K562 (cell line): ENCODE results near the gene SAMD4A. TPM values are rescaled to one million over a fixed set of nuclear protein-coding genes. Genes with fewer than 3 reads are reported as not detected.

Experiments
- ATAC-seq: fragments of 200-7000 bp; cut with Tn5 transposase; 3 replicates; pipeline ENCODE4 v1.9.1; 2020; ENCODE audit warnings: moderate library complexity
- BruUV-seq: library from RNA; stranded (reverse); fragments of 400-500 nt; replicated peaks from 2 replicates; lab custom pipeline; 2021; lab: Mats Ljungman, UMichigan
- CTCF ChIA-PET: fragments of 300-600 bp; formaldehyde crosslinking; extraction: SDS; loops from one replicate; lab custom pipeline; 2021; ENCODE audit warnings: low intra/inter-chr PET ratio; lab: Yijun Ruan, JAX
- POLR2A ChIA-PET: fragments of 300-600, 350-650 bp; sonication (Branson Sonifier 250); formaldehyde crosslinking; extraction: SDS; loops from one replicate; lab custom pipeline; 2021; ENCODE audit warnings: antibody characterized with exemption, inconsistent platforms; lab: Yijun Ruan, JAX
- DNase-seq, 4 experiments: peaks; one replicate each; pipeline versions ENCODE4 v3.0.0 to v3.0.0-alpha.2; 2011 to 2018; ENCODE audit warnings: low spot score in 3 of 4, mixed read lengths in 3 of 4; ENCODE audit errors: extremely low read depth in 1 of 4
- FAIRE-seq: peaks from 2 replicates; lab custom pipeline; 2011; peaks lifted over from hg19 to GRCh38; lab: Jason Lieb, UNC
- H2AFZ ChIP-seq: 2 replicates; pipeline ENCODE4 v1.6.0; 2011; ENCODE audit warnings: low read depth, low read length, control low read depth, inconsistent platforms
- H3K27ac ChIP-seq: fragments of 200-600 bp; 3 replicates; pipeline ENCODE4 v1.8.0; 2011; ENCODE audit warnings: low read depth, mild to moderate bottlenecking, control low read depth, inconsistent platforms, low read length, moderate library complexity, mixed read lengths; ENCODE audit errors: extremely low read depth
- H3K27me3 ChIP-seq, 2 experiments: fragments of 300-600 bp in 1 of 2; 2 replicates in 1 of 2; 3 replicates in 1 of 2; pipeline versions ENCODE4 v1.6.0 to v1.8.0; 2011; ENCODE audit warnings: inconsistent platforms in 2 of 2, low read length in 2 of 2, mild to moderate bottlenecking in 1 of 2, mixed read lengths in 1 of 2, moderate library complexity in 1 of 2; ENCODE audit not compliant: control insufficient read depth in 2 of 2, insufficient read depth in 2 of 2
- H3K36me3 ChIP-seq: fragments of 300-600 bp; 3 replicates; pipeline ENCODE4 v1.8.0; 2011; ENCODE audit warnings: mild to moderate bottlenecking, low read length, inconsistent platforms; ENCODE audit not compliant: control insufficient read depth, insufficient read depth
- H3K4me1 ChIP-seq, 2 experiments: fragments of 200-600 bp in 1 of 2; replicated peaks in 1 of 2; 2 replicates in 1 of 2; 3 replicates in 1 of 2; pipeline versions ENCODE4 v1.5.1 to v1.8.0; 2011; ENCODE audit warnings: inconsistent platforms in 2 of 2, low read length in 2 of 2, mild to moderate bottlenecking in 1 of 2, mixed read lengths in 1 of 2, moderate library complexity in 1 of 2; ENCODE audit not compliant: control insufficient read depth in 2 of 2, insufficient read depth in 2 of 2
- H3K4me2 ChIP-seq: 2 replicates; pipeline ENCODE4 v1.6.1; 2011; ENCODE audit warnings: low read length, control low read depth, inconsistent platforms, mixed read lengths; ENCODE audit not compliant: insufficient read depth
- H3K4me3 ChIP-seq: fragments of 200-600 bp; sonication (generic), shearing (Covaris generic); 2 replicates; pipeline ENCODE4 v1.5.1; 2016; ENCODE audit warnings: control low read depth, inconsistent platforms
- H3K79me2 ChIP-seq: fragments of 200-600 bp; 3 replicates; pipeline ENCODE4 v1.8.0; 2011; ENCODE audit warnings: low read length, inconsistent platforms; ENCODE audit not compliant: control insufficient read depth, insufficient read depth
- H3K9ac ChIP-seq, 2 experiments: 2 replicates each; pipeline versions ENCODE4 v1.6.0 to v1.6.1; 2011; ENCODE audit warnings: low read depth in 2 of 2, low read length in 2 of 2, control low read depth in 1 of 2, inconsistent platforms in 1 of 2, mild to moderate bottlenecking in 1 of 2, mixed read lengths in 1 of 2; ENCODE audit not compliant: insufficient read depth in 1 of 2
- H3K9me1 ChIP-seq: one replicate; pipeline ENCODE4 v1.6.0; 2011; ENCODE audit warnings: inconsistent platforms, mild to moderate bottlenecking, low read length, moderate library complexity; ENCODE audit not compliant: control insufficient read depth, insufficient read depth
- H3K9me3 ChIP-seq: replicated peaks from 2 replicates; pipeline ENCODE4 v1.5.1; 2011; ENCODE audit warnings: low read depth, low read length, inconsistent platforms; ENCODE audit not compliant: control insufficient read depth, insufficient read depth
- H4K20me1 ChIP-seq: replicated peaks from 2 replicates; pipeline ENCODE4 v1.6.1; 2011; ENCODE audit warnings: low read length, inconsistent platforms, mixed read lengths; ENCODE audit not compliant: control insufficient read depth, insufficient read depth
- NR2C1 ChIP-seq, 2 experiments: fragments of 450-650 bp; IDR thresholded peaks; 2 replicates each; pipeline ENCODE4 v1.6.1; 2017; ENCODE audit warnings: mild to moderate bottlenecking in 2 of 2, antibody characterized with exemption in 1 of 2, inconsistent platforms in 1 of 2, missing compliant biosample characterization in 1 of 2, missing genetic modification characterization in 1 of 2
- PURB ChIP-seq: sonication (generic); formaldehyde crosslinking; IDR thresholded peaks from 2 replicates; pipeline ENCODE4 v1.9.0; 2021; ENCODE audit warnings: low read depth, mild to moderate bottlenecking, missing genetic modification reagents
- RCOR1 ChIP-seq, 2 experiments: IDR thresholded peaks; 2 replicates each; pipeline ENCODE4 v1.6.1; 2012; ENCODE audit warnings: low read depth in 2 of 2, low read length in 2 of 2, borderline replicate concordance in 1 of 2, improper control_type of control experiment in 1 of 2
- RFX1 ChIP-seq: fragments of 450-650 bp; IDR thresholded peaks from 2 replicates; pipeline ENCODE4 v1.6.1; 2016; ENCODE audit warnings: mild to moderate bottlenecking, moderate library complexity
- RNF2 ChIP-seq: sonication (generic); IDR thresholded peaks from 2 replicates; pipeline ENCODE4 v1.6.1; 2016
- SAFB ChIP-seq: fragments of 200-400 bp; formaldehyde crosslinking; IDR thresholded peaks from 2 replicates; pipeline ENCODE4 v1.6.1; 2017; ENCODE audit warnings: low read depth, low read length, borderline replicate concordance
- SMARCE1 ChIP-seq: fragments of 450-650 bp; IDR thresholded peaks from 2 replicates; pipeline ENCODE4 v1.7.1; 2016; ENCODE audit warnings: mild to moderate bottlenecking
- ZHX1 ChIP-seq: fragments of 150-350 bp; conservative IDR thresholded peaks from 2 replicates; pipeline ENCODE4 v1.6.1; 2014; ENCODE audit warnings: low read length
- WGBS: fragments of 100-300 bp; shearing (Covaris generic); methylation state at CpG from one replicate; pipeline ENCODE4 v1.1.6; 2016; ENCODE audit warnings: low coverage, mixed read lengths; ENCODE audit not compliant: insufficient coverage; ENCODE audit errors: missing lambda C conversion rate; 5-methylcytosine and 5-hydroxymethylcytosine counted together
- in situ Hi-C: fragments of 300-500 bp; cut with MboI; formaldehyde crosslinking; loops from 4 replicates; pipeline ENCODE4 v1.15.0; 2018; ENCODE audit warnings: inconsistent platforms, mixed read lengths
- intact Hi-C: fragments of 100-400 bp; cut with micrococcal nuclease; formaldehyde crosslinking; loops from 2 replicates; pipeline ENCODE4 v1.14.2; 2022
- polyA plus RNA-seq, 8 experiments: library from polyadenylated mRNA; depleted of rRNA in 4 of 8; stranded (reverse) in 5 of 8; unstranded in 3 of 8; fragments of >200 nt; fragmentation: Nextera tagmentation in 2 of 8; fragmentation: Illumina TruSeq in 1 of 8; extraction: Ambion mirVana in 2 of 8; extraction: Trizol in 1 of 8; gene quantifications; 2 replicates each; pipeline versions ENCODE4 v1.2.1 to v1.2.3, GENCODE V29; 2011 to 2014; ENCODE audit warnings: inconsistent platforms in 1 of 8, missing spikeins in 1 of 8
- total RNA-seq, 7 experiments: library from RNA; depleted of rRNA in 6 of 7; stranded (reverse); fragments of >200 nt in 6 of 7; fragmentation: Illumina TruSeq in 2 of 7; extraction: Trizol in 2 of 7; gene quantifications; 2 replicates each; pipeline versions ENCODE4 v1.2.1 to v1.2.3, GENCODE V29; 2011 to 2021; ENCODE audit warnings: low replicate concordance in 1 of 7
- TF ChIP-seq, protein P1 (sequence below): fragments of 450-650 bp; IDR thresholded peaks from 2 replicates; pipeline ENCODE4 v1.6.1; 2016

The SAMD4A gene
- total and polyA plus RNA-seq, 9 of the 15 experiments (the other 6 are each of a cell fraction or from before 2014, with no cell fraction given) = 0.66 to 6.8 (median 3.3) TPM

GRCh38 chr14:54627540-54628363, 60.8 kb downstream of the SAMD4A start:
- FAIRE-seq (no peak), ATAC-seq (no peak), DNase-seq (no peak)
- Histone ChIP-seq H3K9me1 (no peaks in the 10 kb centered on the region), H3K27me3 (no peaks in the 10 kb centered on the region), H3K9ac (no peak overlapping the region), H3K79me2 (no peaks in the 10 kb centered on the region; the same call in 2 of the 3 replicates), H3K4me3 (no peak overlapping the region), H3K27ac (no peak overlapping the region), H2AFZ (no peak overlapping the region), H4K20me1 (no peaks in the 10 kb centered on the region), H3K4me1 (peaks cover 0 to 3% of the 10 kb centered on the region in 2 experiments; a peak in 1 of 5 replicates), H3K4me2 (no peak overlapping the region), H3K36me3 (no peaks in the 10 kb centered on the region), H3K9me3 (no peaks in the 10 kb centered on the region)
- in situ Hi-C loops = no loop called here
- ChIA-PET POLR2A (interaction anchor here (0.7 to 0.9 kb wide), 2 partner anchors 9 to 89 kb away, joined by 3 read pairs; no protein-coding TSS in a partner anchor), CTCF (interaction anchor here (0.9 kb wide), 1 partner anchor 53 kb away, joined by 3 read pairs; no protein-coding TSS in a partner anchor)
- TF ChIP-seq RFX1 = peak; percentile 60
- TF ChIP-seq, protein P1, sequence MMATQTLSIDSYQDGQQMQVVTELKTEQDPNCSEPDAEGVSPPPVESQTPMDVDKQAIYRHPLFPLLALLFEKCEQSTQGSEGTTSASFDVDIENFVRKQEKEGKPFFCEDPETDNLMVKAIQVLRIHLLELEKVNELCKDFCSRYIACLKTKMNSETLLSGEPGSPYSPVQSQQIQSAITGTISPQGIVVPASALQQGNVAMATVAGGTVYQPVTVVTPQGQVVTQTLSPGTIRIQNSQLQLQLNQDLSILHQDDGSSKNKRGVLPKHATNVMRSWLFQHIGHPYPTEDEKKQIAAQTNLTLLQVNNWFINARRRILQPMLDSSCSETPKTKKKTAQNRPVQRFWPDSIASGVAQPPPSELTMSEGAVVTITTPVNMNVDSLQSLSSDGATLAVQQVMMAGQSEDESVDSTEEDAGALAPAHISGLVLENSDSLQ = no peak
- BruUV-seq = no TSS peak
- intact Hi-C loops = no loop called here
- 82% methylated on average over 11 of the region's 13 CpGs for WGBS

DNA sequence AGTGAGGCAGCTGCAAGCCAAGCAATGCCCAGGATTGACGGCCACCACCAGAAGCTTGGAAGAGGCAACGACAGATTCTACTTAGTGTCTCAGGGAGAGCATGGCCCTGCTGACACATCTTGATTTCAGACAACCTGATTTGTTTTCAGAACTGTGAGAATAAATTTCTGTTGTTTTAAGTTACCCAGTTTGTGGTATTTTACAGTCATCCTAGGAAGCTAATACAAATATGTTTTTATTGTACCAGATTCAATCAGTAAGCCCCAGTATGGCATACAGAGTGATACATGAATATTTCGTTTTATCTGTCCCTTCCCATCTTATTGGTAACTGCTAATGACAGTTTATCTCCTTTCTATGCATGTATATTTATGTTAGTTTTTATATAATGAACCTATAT, 62.3 kb downstream of the SAMD4A start:
- BruUV-seq = no TSS peak
- 68% methylated on average over 3 of the region's 3 CpGs for WGBS
- intact Hi-C loops = no loop called here
- no peaks in the 10 kb centered on the region for H3K9me3 ChIP-seq
- no peaks in the 10 kb centered on the region; the same call in 2 of the 3 replicates for H3K79me2 ChIP-seq
- peaks cover 0 to 3% of the 10 kb centered on the region in 2 experiments; a peak in 1 of 5 replicates for H3K4me1 ChIP-seq
- in situ Hi-C loops = no loop called here
- no peaks in the 10 kb centered on the region for H3K36me3 ChIP-seq
- no peak overlapping the region for H2AFZ ChIP-seq
- H4K20me1 ChIP-seq = no peaks in the 10 kb centered on the region
- H3K4me3 ChIP-seq = no peak overlapping the region
- H3K27me3 ChIP-seq = no peaks in the 10 kb centered on the region
- no peak overlapping the region for H3K27ac ChIP-seq
- CTCF ChIA-PET = no interaction called here
- FAIRE-seq (no peak), DNase-seq (no peak), ATAC-seq (no peak)
- no peak overlapping the region for H3K4me2 ChIP-seq
- H3K9ac ChIP-seq = no peak overlapping the region
- POLR2A ChIA-PET = no interaction called here
- H3K9me1 ChIP-seq = no peaks in the 10 kb centered on the region
- no peak for TF ChIP-seq PURB (CRISPR knock-in tag)
- TF ChIP-seq ZHX1 = no peak
- TF ChIP-seq RNF2 = no peak
- no peak for TF ChIP-seq NR2C1 (IDR thresholded peaks at IDR 0.05)
- TF ChIP-seq NR2C1 (tag; IDR thresholded peaks at IDR 0.05) = no peak
- no peak for TF ChIP-seq RCOR1 (IDR thresholded peaks at IDR 0.05; ENCODE audit: borderline replicate concordance in 1 of 2, low read depth in 2 of 2, low read length in 2 of 2)
- no peak for TF ChIP-seq SMARCE1
- no peak for TF ChIP-seq SAFB
